A549 treated with Hydrocortisone at 1 μM for 4 hours (cell line): Measurements from ENCODE around the gene IZUMO4. TPM values are rescaled to one million over a fixed set of nuclear protein-coding genes. Genes with fewer than 3 reads are reported as not detected.

Experiments
- total RNA-seq: library from RNA; stranded (reverse); fragments of 200-300 nt; extraction: Qiagen RNA extraction; gene quantifications from 5 replicates; pipeline ENCODE4 v1.2.3, GENCODE V29; 2022

IZUMO4 gene
- total RNA-seq, result 0.36 to 0.90 TPM (median 0.56 TPM) in 5 replicates

GRCh38 chr19:2096480-2097202 lies at the start of gene IZUMO4:
Gene IZUMO4 (plus strand): TSS chr19:2096915. CDS start chr19:2096946, 31 bp downstream.

GRCh38 chr19:2050991-2051772 lies 45.5 kb upstream of the IZUMO4 start, which contains the start of gene MKNK2:
Gene MKNK2 (minus strand): TSS chr19:2051244. CDS start chr19:2050851, 393 bp downstream.

GRCh38 chr19:2096034-2096479 lies 658 bp upstream of the IZUMO4 start, which contains the start of gene MOB3A:
Gene MOB3A (minus strand): TSS chr19:2096326. CDS start chr19:2078560, 17,766 bp downstream.

Other genes starting within 250 kb of the IZUMO4 start
- gene REXO1, start 248.4 kb upstream of the IZUMO4 start, total RNA-seq, result 18.4 to 20.5 TPM (median 19.5 TPM) in 5 replicates
- 19.6 to 31.8 TPM (median 26.9 TPM) in 5 replicates for gene KLF16, start 233.3 kb upstream of the IZUMO4 start, total RNA-seq
- gene ABHD17A, start 211.4 kb upstream of the IZUMO4 start, total RNA-seq, result 21.2 to 37.9 TPM (median 35.0 TPM) in 5 replicates
- gene ADAT3, start 191.5 kb upstream of the IZUMO4 start, total RNA-seq, result 2.7 to 6.1 TPM (median 4.6 TPM) in 5 replicates
- 44.5 to 80.6 TPM (median 53.3 TPM) in 5 replicates for gene SCAMP4, start 191.5 kb upstream of the IZUMO4 start, total RNA-seq
- gene CSNK1G2, start 155.7 kb upstream of the IZUMO4 start, total RNA-seq, result 37.9 to 49.6 TPM (median 45.6 TPM) in 5 replicates
- 35.7 to 46.5 TPM (median 41.7 TPM) in 5 replicates for gene BTBD2, start 81.2 kb upstream of the IZUMO4 start, total RNA-seq
- 52.0 to 74.0 TPM (median 72.3 TPM) in 5 replicates for gene MKNK2, start 45.7 kb upstream of the IZUMO4 start, total RNA-seq
- gene MOB3A, start 589 bp upstream of the IZUMO4 start, total RNA-seq, result 13.6 to 17.6 TPM (median 13.7 TPM) in 5 replicates
- gene AP3D1, start 54.7 kb downstream of the IZUMO4 start, total RNA-seq, result 70.5 to 85.8 TPM (median 77.8 TPM) in 5 replicates
- 11.3 to 16.1 TPM (median 14.8 TPM) in 5 replicates for gene DOT1L, start 67.0 kb downstream of the IZUMO4 start, total RNA-seq
- 42.8 to 59.8 TPM (median 56.8 TPM) in 5 replicates for gene PLEKHJ1, start 139.4 kb downstream of the IZUMO4 start, total RNA-seq
- gene SF3A2, start 139.9 kb downstream of the IZUMO4 start, total RNA-seq, result 64.6 to 72.8 TPM (median 68.5 TPM) in 5 replicates
- gene AMH, start 152.4 kb downstream of the IZUMO4 start, total RNA-seq, result 8.0 to 17.1 TPM (median 14.7 TPM) in 5 replicates
- 0.18 to 0.90 TPM (median 0.75 TPM) in 5 replicates for gene JSRP1, start 159.5 kb downstream of the IZUMO4 start, total RNA-seq
- gene PEAK3, start 185.3 kb downstream of the IZUMO4 start, total RNA-seq, result 0.09 to 0.18 TPM (median 0.14 TPM) in 5 replicates
- 0.05 to 0.07 TPM in 2 of 5 replicates, not detected in the others for gene LINGO3, start 211.2 kb downstream of the IZUMO4 start, total RNA-seq
- gene LSM7, start 231.7 kb downstream of the IZUMO4 start, total RNA-seq, result 123 to 163 TPM (median 155 TPM) in 5 replicates
- 16.0 to 21.2 TPM (median 18.6 TPM) in 5 replicates for gene SPPL2B, start 231.8 kb downstream of the IZUMO4 start, total RNA-seq